Heart right ventricle (tissue), 16 donors: ENCODE data around the gene RNF130. TPM values are rescaled to one million over a fixed set of nuclear protein-coding genes. Genes with fewer than 3 reads are reported as not detected.

Experiments used
- ATAC-seq, 8 donors: fragments of 200-7000 bp; cut with Tn5 transposase; one replicate each; pipeline ENCODE4 v1.9.1; 2020; ENCODE audit warnings: mild to moderate bottlenecking in 8 of 8, moderate library complexity in 8 of 8, moderate number of reproducible peaks in 1 of 8
- DNase-seq, 2 donors: peaks; one replicate each; pipeline ENCODE4 v3.0.0-alpha.2; 2020
- H3K27ac ChIP-seq, 10 donors: fragments of 200-600 bp; sonication (generic) in 2 of 10; one replicate each; pipeline versions ENCODE4 v1.5.0 to v1.8.0; 2020 to 2022; ENCODE audit warnings: mild to moderate bottlenecking in 3 of 10
- H3K27me3 ChIP-seq, 7 donors: fragments of 200-600 bp; one replicate each; pipeline ENCODE4 v1.8.0; 2021 to 2022; ENCODE audit warnings: mild to moderate bottlenecking in 2 of 7
- H3K36me3 ChIP-seq, 9 donors: fragments of 200-600 bp; sonication (generic) in 1 of 9; one replicate each; pipeline versions ENCODE4 v1.5.0 to v1.8.0; 2020 to 2022; ENCODE audit warnings: mild to moderate bottlenecking in 2 of 9
- H3K4me1 ChIP-seq, 9 donors: fragments of 200-600 bp; sonication (generic) in 1 of 9; one replicate each; pipeline versions ENCODE4 v1.5.0 to v1.8.0; 2020 to 2022; ENCODE audit warnings: mild to moderate bottlenecking in 4 of 9
- H3K4me3 ChIP-seq, 10 donors: fragments of 200-600 bp; sonication (generic) in 2 of 10; one replicate each; pipeline versions ENCODE4 v1.5.0 to v1.8.0; 2020 to 2022; ENCODE audit warnings: mild to moderate bottlenecking in 7 of 10, moderate library complexity in 2 of 10
- H3K9me3 ChIP-seq, 11 donors: fragments of 200-600 bp in 10 of 11; sonication (generic) in 2 of 11; one replicate each; pipeline versions ENCODE4 v1.5.0 to v1.8.0; 2013 to 2022; ENCODE audit warnings: mild to moderate bottlenecking in 2 of 11, control low read depth in 1 of 11, moderate library complexity in 1 of 11
- CTCF ChIP-seq, 9 donors: fragments of 200-600 bp; sonication (generic) in 2 of 9; IDR thresholded peaks; one replicate each; pipeline versions ENCODE4 v1.5.0 to v1.8.0; 2021 to 2022; ENCODE audit warnings: antibody characterized with exemption in 9 of 9, mild to moderate bottlenecking in 5 of 9, moderate library complexity in 1 of 9
- WGBS, 2 donors: extraction: QIAGEN DNeasy Blood & Tissue Kit; methylation state at CpG; one replicate each; pipeline ENCODE4 v1.1.7; 2013; ENCODE audit warnings: inconsistent platforms in 1 of 2; 5-methylcytosine and 5-hydroxymethylcytosine counted together
- intact Hi-C, 10 donors: fragments of 100-400 bp; cut with DNase I; formaldehyde crosslinking; loops; one replicate each; pipeline versions ENCODE4 v1.11.1 to v1.14.2; 2022
- polyA plus RNA-seq, 2 donors: library from polyadenylated mRNA; stranded (reverse); fragments of 200-250 nt; gene quantifications; one replicate each; pipeline ENCODE4 v1.2.3, GENCODE V29; 2013
- total RNA-seq, 10 donors: library from RNA; stranded (reverse); fragmentation: NEBNext Ultra II Directional in 3 of 10; extraction: Animal tissue kit (Norgen Biotek cat#: 25700) in 3 of 10; gene quantifications; one replicate each; pipeline versions ENCODE4 v1.2.1 to v1.2.4, GENCODE V29; 2021 to 2023
- donor health status: Arrhythmogenic right ventricular cardiomyopathy.
- donor health status: ischemic (EF 13 %, LVEDD 7.1; RV severe dilation, severe dysfunction).
- donor health status: healthy with polysubstance abuse.
- donor health status: DM: no; HTN: yes; CAD: no.
- donor health status: DM: no; HTN: no; CAD: no.
- donor health status: ischemic (EF 25% LVEDD 6.9; RV normal size, moderate dysfunction).
- donor health status: ischemic (EF 25% LVEDD 5.7; RV mildly dilated, moderate dysfunction).
- donor health status: healthy.
- donor health status: DM: yes; HTN: yes; CAD: no.
- donor health status: Ischemic cardiomyopathy.
- donor health status: ischemic (EF 35%, LVEDD 5.7; RV mildly dilated, moderate dysfunction).
- donor health status: nonischemic (EF 11% LVEDD 7.7; RV severe dilation, severe dysfunction).
- donor health status: DM: yes; HTN: yes; CAD: no.
- donor health status: PGD.
- donor health status: ischemic (EF 29% LVEDD 5.4; RV normal size, mild dysfunction).
- donor health status: nonischemic (EF 23%, LVEDD 6.1; RV moderate dilation, normal function).

RNF130 gene
- total and polyA plus RNA-seq, 12 donors, result 21.9 to 55.8 (median 33.2) TPM

DNA sequence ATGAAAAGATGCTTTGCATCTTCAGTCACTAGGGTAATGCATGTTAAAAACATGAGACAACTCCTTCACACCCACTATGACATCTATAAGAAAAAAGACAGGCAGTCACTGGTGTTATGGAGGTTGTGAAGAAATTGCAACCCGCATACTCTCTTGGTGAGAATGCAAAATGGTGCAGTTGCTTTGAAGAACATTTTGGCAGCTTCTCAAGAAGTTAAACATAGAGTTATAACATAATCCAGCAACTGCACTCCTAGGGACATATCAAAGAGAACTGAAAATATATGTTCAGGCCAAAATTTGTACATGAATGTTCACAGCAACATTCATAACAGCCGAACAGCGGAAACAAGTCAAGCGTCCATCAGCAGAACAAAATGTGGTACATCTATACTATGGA lies 117.6 kb downstream of the RNF130 start:
- no peak overlapping the region for H3K4me3 ChIP-seq
- no peak overlapping the region for H3K27ac ChIP-seq
- peaks cover 0 to 53% (median 6%) of the 10 kb centered on the region in 9 donors for H3K36me3 ChIP-seq
- TF ChIP-seq CTCF (IDR thresholded peaks at IDR 0.05), result no peak
- no peak for ATAC-seq
- no peaks in the 10 kb centered on the region for H3K27me3 ChIP-seq
- peaks cover 0 to 6% (median 0%) of the 10 kb centered on the region in 9 donors for H3K4me1 ChIP-seq
- intact Hi-C loops, result no loop called here
- H3K9me3 ChIP-seq, result no peaks in the 10 kb centered on the region
- no peak for DNase-seq
- WGBS, 2 donors, result 98% methylated on average over 4 of the region's 4 CpGs

- H3K4me3 ChIP-seq, result no peak overlapping the region
- intact Hi-C loops, result no loop called here
- TF ChIP-seq CTCF (IDR thresholded peaks at IDR 0.05), result no peak
- DNase-seq (no peak), ATAC-seq (no peak)
- no peaks in the 10 kb centered on the region for H3K4me1 ChIP-seq
- no peak overlapping the region for H3K27ac ChIP-seq
- no peaks in the 10 kb centered on the region for H3K36me3 ChIP-seq
- no peaks in the 10 kb centered on the region for H3K27me3 ChIP-seq
- H3K9me3 ChIP-seq, result no peaks in the 10 kb centered on the region
- 94 to 96% methylated on average over 13 of the region's 13 CpGs for WGBS, 2 donors
Observed at GRCh38 chr5:179936976-179937681, 134.4 kb downstream of the RNF130 start.

DNA sequence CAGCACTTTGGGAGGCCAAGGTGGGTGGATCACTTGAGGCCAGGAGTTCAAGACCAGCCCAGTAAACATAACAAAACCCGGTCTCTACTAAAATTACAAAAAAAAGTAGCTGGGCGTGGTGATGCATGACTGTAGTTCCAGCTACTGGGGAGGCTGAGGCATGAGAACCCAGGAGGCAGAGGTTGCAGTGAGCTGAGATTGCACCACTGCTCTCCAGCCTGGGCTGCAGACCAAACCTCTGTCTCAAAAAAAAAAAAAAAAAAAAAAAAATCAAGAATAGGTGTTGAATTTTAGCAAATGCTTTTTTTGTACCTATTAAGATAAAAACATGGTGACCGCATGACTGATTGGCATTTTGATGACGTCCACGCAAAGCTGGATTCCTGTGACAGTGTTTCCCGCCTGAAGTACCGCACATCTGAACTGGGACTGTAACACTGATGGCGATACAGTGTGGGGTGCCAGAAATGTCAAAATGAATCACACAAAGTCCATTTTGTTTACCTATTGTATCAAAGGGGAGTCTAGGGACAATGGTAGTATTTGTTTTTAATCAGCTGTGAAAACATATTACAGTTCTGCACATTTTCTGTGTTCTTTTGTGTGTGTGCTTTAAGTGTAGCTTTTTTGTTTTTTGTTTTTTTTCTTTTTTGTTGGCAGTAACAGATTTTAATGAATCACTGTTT lies 140.6 kb downstream of the RNF130 start:
- Histone ChIP-seq H3K27me3 (no peaks in the 10 kb centered on the region), H3K36me3 (no peaks in the 10 kb centered on the region), H3K9me3 (no peaks in the 10 kb centered on the region), H3K4me1 (no peaks in the 10 kb centered on the region), H3K4me3 (no peak overlapping the region), H3K27ac (no peak overlapping the region)
- 92 to 95% methylated on average over 8 of the region's 8 CpGs for WGBS, 2 donors
- no peak for ATAC-seq
- no peak for DNase-seq
- intact Hi-C loops, result no loop called here
- TF ChIP-seq CTCF (IDR thresholded peaks at IDR 0.05), result no peak

- Histone ChIP-seq H3K27me3 (no peaks in the 10 kb centered on the region), H3K4me3 (no peak overlapping the region), H3K27ac (no peak overlapping the region), H3K9me3 (no peaks in the 10 kb centered on the region), H3K4me1 (no peaks in the 10 kb centered on the region), H3K36me3 (no peaks in the 10 kb centered on the region)
- ATAC-seq, result no peak
- intact Hi-C loops, result no loop called here
- WGBS, 2 donors, result 82 to 86% methylated on average over 7 of the region's 7 CpGs
- DNase-seq, result no peak
- TF ChIP-seq CTCF (IDR thresholded peaks at IDR 0.05), result no peak
Observed at GRCh38 chr5:179927824-179928223, 143.7 kb downstream of the RNF130 start.
